HG02763 (cell line): ENCODE data around the gene ZSWIM8.
"Not testable (repeated sequence)": the region's sequence is repeated elsewhere in the genome, so short reads cannot be mapped to it uniquely, and the experiment has no call there.

Experiments
- ATAC-seq: cut with Tn5 transposase; IDR thresholded peaks from one replicate; pipeline ENCODE4 v1.9.1; 2021; ENCODE audit warnings: mild to moderate bottlenecking, moderate library complexity; ENCODE audit not compliant: unreplicated experiment

The ZSWIM8 gene

GRCh38 chr10:73796035-73796434, 10.6 kb downstream of the ZSWIM8 start:
- not testable (repeated sequence) for ATAC-seq

- ATAC-seq = no peak
Measured at GRCh38 chr10:73796766-73797165, 11.4 kb downstream of the ZSWIM8 start.

DNA sequence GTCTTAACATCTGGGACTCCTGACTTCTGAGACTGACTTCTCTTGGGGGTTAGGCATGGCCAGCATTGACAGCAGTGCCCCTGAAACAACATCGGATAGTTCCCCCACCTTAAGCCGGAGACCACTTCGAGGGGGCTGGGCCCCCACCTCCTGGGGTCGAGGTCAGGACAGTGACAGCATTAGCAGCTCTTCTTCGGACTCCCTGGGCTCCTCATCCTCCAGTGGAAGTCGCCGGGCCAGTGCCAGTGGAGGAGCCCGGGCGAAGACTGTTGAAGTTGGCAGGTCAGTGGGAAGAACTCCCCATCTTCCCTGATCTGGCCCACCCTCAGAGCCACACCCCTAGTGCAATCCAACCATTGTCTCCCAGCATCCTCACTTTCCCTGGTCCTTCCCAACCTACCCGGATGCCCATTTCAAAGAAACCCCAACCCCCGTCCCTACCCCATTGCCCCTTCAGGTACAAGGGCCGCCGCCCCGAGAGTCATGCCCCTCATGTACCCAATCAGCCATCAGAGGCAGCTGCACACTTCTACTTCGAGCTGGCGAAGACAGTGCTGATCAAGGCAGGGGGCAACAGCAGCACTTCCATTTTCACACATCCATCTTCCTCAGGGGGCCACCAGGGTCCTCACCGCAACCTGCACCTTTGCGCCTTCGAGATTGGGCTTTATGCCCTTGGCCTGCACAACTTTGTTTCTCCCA, 12.1 kb downstream of the ZSWIM8 start:
- ATAC-seq = no peak

DNA sequence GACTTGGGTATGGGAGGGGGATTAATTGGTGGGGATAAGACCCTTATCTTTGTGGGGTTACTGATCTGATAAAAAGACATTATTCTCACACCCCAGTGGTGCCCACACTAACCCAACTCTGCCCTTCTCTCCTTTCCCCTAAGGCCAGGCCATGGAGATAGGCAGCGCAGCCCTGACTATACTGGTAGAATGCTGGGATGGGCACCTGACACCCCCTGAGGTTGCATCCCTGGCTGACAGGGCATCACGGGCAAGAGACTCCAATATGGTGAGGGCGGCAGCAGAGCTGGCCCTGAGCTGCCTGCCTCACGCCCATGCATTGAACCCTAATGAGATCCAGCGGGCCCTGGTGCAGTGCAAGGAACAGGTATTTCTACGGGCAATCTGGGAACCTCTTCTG, 12.7 kb downstream of the ZSWIM8 start:
- ATAC-seq = no peak

- ATAC-seq = no peak
Measured at GRCh38 chr10:73798927-73799560, 13.6 kb downstream of the ZSWIM8 start.

- ATAC-seq = no peak
Measured at GRCh38 chr10:73799899-73800559, 14.6 kb downstream of the ZSWIM8 start.

- no peak for ATAC-seq
Measured at GRCh38 chr10:73800560-73801252, 15.3 kb downstream of the ZSWIM8 start.

- ATAC-seq = no peak
Measured at GRCh38 chr10:73801253-73801590, 15.8 kb downstream of the ZSWIM8 start.

GRCh38 chr10:73802276-73802991, 17.0 kb downstream of the ZSWIM8 start:
- ATAC-seq = no peak

DNA sequence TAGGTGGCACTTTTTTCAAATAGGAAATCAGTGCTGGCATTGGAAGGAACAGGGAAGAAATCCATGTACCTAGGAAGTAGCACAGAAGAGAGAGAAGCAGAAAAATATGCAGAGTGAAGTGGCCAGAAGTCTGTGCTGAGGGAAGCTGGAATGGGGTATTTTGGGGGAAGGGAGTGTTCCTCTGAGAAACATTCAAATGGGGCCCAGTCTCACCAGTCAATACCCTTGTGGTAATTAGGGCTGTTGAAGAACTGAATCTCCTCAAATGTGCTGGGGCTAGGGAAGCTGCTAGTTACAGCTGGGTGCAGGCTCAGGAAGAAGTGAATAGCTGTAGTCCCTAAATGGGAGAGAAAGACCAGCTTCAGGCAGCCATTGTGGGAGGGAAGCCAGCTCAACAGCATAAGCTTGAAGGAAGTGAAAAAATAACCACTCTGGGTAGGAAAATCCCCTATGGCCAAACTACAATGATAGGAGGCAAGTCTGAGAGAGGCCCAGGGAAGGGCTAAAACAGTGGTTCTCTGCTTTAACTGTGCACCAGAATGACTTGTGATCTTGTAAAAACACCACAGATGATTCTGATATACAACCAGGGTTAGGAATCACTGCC, 18.4 kb downstream of the ZSWIM8 start:
- no peak for ATAC-seq

- ATAC-seq = no peak
Measured at GRCh38 chr10:73806176-73806950, 21.0 kb downstream of the ZSWIM8 start.

DNA sequence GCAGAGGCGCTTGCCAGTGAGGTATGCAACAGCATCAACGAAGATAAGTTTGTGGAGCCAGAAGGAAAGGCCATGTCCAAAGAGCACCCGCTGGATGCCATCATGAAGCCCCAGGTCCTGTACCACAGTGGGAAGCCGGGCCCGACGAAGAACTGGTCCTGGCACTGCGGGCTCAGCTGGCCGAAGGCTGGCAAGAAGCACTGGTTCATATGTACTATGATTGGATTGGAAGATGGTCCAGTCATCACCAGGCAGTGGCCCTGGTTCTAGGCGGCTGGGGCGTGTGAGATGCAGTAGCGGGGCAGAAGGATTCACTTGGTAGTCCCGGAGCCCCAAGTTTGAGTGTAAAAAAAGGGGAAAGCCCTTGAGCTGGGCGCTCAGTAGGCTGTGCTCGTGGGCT, 22.1 kb downstream of the ZSWIM8 start:
- ATAC-seq = no peak

DNA sequence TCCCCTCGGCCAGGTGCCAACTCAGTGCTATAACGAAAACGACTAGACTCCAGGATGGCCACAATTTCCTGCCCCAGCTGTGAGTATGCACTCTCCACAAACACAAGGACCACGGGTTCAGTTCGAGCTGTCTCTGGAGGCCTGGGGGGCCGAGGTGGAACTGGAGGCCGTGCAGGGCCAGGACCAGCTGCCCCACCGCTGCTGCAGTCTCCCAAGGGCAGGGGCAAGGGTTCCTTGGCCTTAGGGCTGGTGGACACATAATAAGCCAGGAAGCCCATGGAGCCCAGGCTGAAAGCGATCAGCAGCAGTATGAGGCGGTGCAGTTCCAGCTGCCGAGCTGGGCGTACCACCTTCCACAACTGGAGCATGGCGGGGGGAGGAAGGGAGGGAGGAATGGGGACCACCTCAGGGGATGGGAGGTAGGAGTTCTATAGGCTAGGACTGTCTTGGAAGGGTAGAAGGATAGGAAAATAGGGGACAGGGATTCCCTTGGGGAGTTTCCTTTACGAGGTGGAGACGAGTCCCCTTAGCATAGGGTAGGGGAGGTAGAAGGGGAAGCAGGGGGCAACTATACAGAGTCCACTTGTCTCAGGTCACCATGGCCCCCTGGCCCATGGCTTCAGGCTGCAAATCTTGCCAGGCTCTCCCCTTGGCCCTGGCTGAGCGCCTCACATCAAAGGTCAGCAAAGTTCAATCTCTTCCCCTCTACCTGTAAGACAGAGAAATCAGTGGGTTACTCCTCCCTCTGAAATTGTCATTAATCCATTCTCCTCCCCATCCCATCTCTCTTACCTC, 22.8 kb downstream of the ZSWIM8 start:
- ATAC-seq = no peak

GRCh38 chr10:73809061-73809818, 23.8 kb downstream of the ZSWIM8 start:
- no peak for ATAC-seq

DNA sequence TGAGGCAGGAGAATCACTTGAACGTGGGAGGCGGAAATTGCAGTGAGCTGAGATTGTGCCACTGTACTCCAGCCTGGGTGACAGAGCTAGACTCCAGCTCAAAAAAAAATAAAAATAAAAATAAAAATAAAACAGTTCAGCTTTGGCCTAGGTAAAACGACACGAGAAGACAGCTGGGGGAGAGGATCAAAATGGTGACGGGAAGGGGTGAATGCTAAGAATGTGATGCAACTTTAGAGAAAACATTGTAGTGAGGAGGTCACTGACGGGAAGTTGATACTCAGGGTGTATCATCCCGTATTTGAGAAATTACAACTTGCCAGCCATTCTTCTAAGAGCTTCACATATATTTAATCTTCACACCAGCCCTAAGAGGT, 24.9 kb downstream of the ZSWIM8 start:
- no peak for ATAC-seq

DNA sequence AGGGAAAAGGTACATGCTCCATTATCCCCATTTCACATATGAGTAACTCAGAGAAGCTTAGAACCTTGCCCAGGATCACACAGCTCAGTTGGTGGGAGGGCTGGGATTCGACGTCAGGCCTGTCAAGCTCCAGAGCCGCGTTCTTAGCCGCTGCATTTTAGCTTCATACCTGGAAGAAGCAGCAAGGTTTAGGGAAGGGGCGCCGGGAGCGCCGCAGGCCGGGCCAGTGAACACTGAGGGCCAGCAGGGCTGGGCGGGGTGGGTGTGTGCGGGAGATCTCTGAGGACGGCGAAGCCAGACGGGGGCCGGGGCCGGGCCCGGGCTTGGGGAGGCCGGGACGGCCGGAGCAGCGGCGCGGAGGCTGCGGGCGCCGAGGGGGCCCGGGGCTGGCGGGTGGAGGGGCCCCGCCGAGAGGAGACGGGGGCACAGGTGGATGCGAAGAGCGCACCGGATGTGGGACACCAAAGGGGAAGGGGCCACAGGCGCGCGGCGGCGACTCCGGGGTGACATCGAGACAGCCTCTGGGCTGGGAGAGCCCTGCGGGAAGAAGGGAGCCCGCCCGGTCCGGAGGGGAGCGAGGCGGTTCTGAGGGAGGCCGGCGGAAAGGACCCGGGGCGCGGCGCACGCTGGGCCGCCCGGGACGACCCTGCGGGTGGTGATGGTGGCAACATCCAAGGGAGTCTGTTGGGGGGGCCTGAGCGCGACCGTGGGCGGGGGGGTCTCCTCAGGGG, 25.5 kb downstream of the ZSWIM8 start:
- peak; percentile 26 for ATAC-seq

DNA sequence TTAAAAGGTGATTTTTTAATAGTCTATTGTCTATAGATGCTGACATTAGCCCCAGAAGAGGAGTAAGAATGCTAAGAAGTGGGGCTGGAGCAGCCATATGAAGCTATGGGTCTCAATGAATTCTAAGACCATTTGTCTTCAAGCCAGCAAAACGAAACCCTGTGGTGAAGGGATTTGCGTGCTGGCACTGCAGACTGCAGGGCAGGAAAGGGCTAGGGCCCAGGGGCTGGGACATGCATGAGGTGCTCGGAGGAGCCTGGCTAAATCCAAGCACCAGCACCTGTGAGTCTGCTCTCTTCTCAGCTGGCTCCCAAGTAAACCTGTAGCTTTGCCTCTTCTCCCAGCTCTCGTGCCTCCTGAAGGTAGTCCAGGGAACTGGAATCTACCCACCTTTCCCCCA, 27.3 kb downstream of the ZSWIM8 start:
- ATAC-seq = no peak

DNA sequence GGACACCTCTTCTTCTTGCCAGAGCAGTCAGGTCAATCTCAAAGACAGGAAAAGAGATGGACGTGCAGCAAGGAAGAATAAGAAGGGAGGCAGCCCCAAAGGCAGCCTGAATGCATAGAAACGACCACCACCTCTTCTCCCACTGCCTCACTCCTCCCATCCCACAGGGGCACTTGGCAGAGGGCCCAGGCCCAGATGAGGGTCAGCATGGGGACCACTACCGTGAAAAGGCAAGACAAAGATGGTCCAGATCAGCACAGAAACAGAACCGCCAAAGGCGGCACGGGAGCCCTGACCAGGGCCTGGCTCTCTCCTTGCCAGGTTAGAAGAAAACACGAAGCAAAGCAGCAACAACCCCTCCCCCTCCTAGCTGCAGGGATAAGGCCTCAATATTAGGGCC, 27.9 kb downstream of the ZSWIM8 start:
- ATAC-seq = no peak
